ENCODE results near the gene PPFIBP1. TPM values are rescaled to one million over a fixed set of nuclear protein-coding genes. Genes with fewer than 3 reads are reported as not detected.

Gene PPFIBP1
- total RNA-seq, 2 experiments from 2014 or later: 7.3 to 9.7 TPM

GRCh38 chr12:27673101-27673718 lies 149.2 kb downstream of the PPFIBP1 start:
- no peaks in the 10 kb centered on the region for H3K36me3 Mint-ChIP-seq (ENCODE audit: low read depth)
- CTCF ChIA-PET: no interaction called here

DNA sequence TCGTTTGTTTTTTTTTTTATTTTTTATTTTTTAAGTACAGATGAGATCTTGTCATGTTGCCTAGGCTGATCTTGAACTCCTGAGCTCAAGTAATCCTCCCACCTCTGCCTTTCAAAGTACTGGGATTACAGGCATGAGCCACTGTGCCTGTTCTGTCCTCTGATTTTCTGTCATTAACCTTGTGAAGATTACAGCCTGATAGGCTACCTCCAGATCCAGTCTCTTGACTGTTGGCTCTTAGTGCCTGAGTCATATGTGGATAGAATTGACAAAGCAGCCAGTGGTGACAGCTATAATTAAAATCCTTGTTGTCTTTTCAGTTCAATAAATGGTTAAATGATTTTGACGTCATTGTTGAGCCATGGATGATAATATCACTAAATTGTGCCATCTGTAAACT lies 151.0 kb downstream of the PPFIBP1 start:
- Mint-ChIP-seq H3K9me3 (no peaks in the 10 kb centered on the region), H3K4me3 (no peak overlapping the region), H3K27ac (no peak overlapping the region), H3K27me3 (no peaks in the 10 kb centered on the region), H3K36me3 (ENCODE audit: low read depth) (no peaks in the 10 kb centered on the region), H3K4me1 (no peaks in the 10 kb centered on the region)
- DNase-seq: no peak
- POLR2A ChIA-PET: no interaction called here
- CTCF ChIA-PET: no interaction called here

More at GRCh38 chr12:27673101-27673718, 149.2 kb downstream of the PPFIBP1 start:
- no peaks in the 10 kb centered on the region for H3K9me3 Mint-ChIP-seq
- no peaks in the 10 kb centered on the region for H3K4me1 Mint-ChIP-seq
- POLR2A ChIA-PET: no interaction called here
- H3K27ac Mint-ChIP-seq: no peak overlapping the region
- no peak overlapping the region for H3K4me3 Mint-ChIP-seq
- H3K27me3 Mint-ChIP-seq: no peaks in the 10 kb centered on the region
- no peak for DNase-seq

DNA sequence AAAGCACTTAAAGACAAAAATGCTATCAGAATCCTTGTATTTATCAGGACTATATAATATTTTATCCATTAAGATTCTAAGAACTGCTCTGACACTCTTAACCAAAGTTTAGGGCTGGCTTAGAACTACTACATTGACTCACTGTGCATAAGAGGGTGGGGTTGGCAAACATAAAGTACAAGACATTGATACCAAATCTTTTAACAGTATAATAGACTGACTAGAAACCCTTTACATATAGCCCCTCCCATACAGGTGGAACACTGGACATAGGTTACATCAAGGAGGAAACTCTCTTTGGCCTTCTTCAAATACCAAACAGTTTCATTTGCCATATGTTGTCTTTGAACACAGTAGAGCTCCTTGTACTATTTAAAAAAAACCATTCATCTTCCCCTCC lies 156.6 kb downstream of the PPFIBP1 start:
- ChIA-PET POLR2A (no interaction called here), CTCF (no interaction called here)
- no peak for DNase-seq
- Mint-ChIP-seq H3K27ac (no peak overlapping the region), H3K4me1 (no peaks in the 10 kb centered on the region), H3K36me3 (ENCODE audit: low read depth) (no peaks in the 10 kb centered on the region), H3K27me3 (no peaks in the 10 kb centered on the region), H3K4me3 (no peak overlapping the region), H3K9me3 (no peaks in the 10 kb centered on the region)

- Mint-ChIP-seq H3K36me3 (ENCODE audit: low read depth) (no peaks in the 10 kb centered on the region), H3K9me3 (no peaks in the 10 kb centered on the region), H3K4me3 (no peak overlapping the region), H3K27me3 (no peaks in the 10 kb centered on the region), H3K4me1 (no peaks in the 10 kb centered on the region), H3K27ac (no peak overlapping the region)
- POLR2A ChIA-PET: no interaction called here
- DNase-seq: no peak
- CTCF ChIA-PET: no interaction called here
These were observed 158.5 kb downstream of the PPFIBP1 start for GRCh38 chr12:27682534-27682933.

GRCh38 chr12:27685274-27685673 lies 161.3 kb downstream of the PPFIBP1 start:
- Mint-ChIP-seq H3K4me1 (no peaks in the 10 kb centered on the region), H3K4me3 (no peak overlapping the region), H3K36me3 (ENCODE audit: low read depth) (no peaks in the 10 kb centered on the region), H3K27ac (no peak overlapping the region), H3K9me3 (no peaks in the 10 kb centered on the region), H3K27me3 (no peaks in the 10 kb centered on the region)
- no peak for DNase-seq
- POLR2A ChIA-PET: no interaction called here
- CTCF ChIA-PET: no interaction called here

DNA sequence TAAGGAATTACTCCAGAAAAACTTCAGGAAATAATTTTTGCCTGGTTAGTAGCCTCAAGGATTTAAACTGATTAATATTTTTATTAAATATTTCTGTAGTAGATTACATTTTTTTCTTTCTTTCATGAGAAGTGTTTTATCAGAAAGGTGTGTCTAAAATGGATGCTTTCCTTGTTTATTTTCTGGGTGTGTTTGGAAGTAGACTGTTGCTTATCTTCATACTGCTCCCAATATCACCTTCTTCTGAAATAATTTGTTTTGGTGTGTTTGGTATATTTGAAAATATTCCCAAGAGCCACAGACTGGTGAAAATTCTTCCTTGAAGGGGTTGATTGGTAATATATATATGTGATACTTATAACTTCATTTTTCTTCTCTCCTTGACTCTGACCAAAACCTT lies 162.1 kb downstream of the PPFIBP1 start:
- Mint-ChIP-seq H3K27ac (no peak overlapping the region), H3K9me3 (no peaks in the 10 kb centered on the region), H3K4me1 (no peaks in the 10 kb centered on the region), H3K36me3 (ENCODE audit: low read depth) (no peaks in the 10 kb centered on the region), H3K4me3 (no peak overlapping the region), H3K27me3 (no peaks in the 10 kb centered on the region)
- ChIA-PET CTCF (no interaction called here), POLR2A (no interaction called here)
- DNase-seq: no peak

- Mint-ChIP-seq H3K36me3 (ENCODE audit: low read depth) (no peaks in the 10 kb centered on the region), H3K27me3 (no peaks in the 10 kb centered on the region), H3K9me3 (no peaks in the 10 kb centered on the region), H3K27ac (no peak overlapping the region), H3K4me3 (no peak overlapping the region), H3K4me1 (no peaks in the 10 kb centered on the region)
- ChIA-PET CTCF (interaction anchor here (0.8 to 1.1 kb wide), 2 partner anchors 13 to 67 kb away, joined by 4 read pairs; no protein-coding TSS in a partner anchor), POLR2A (no interaction called here)
- no peak for DNase-seq
These were observed 164.7 kb downstream of the PPFIBP1 start for GRCh38 chr12:27688671-27689070.

GRCh38 chr12:27689558-27690180 lies 165.7 kb downstream of the PPFIBP1 start:
- no peaks in the 10 kb centered on the region for H3K36me3 Mint-ChIP-seq (ENCODE audit: low read depth)
- ChIA-PET POLR2A (no interaction called here), CTCF (interaction anchor here (0.8 to 1.1 kb wide), 2 partner anchors 12 to 66 kb away, joined by 4 read pairs; no protein-coding TSS in a partner anchor)
- H3K4me1 Mint-ChIP-seq: no peaks in the 10 kb centered on the region
- no peaks in the 10 kb centered on the region for H3K27me3 Mint-ChIP-seq
- no peak for DNase-seq
- no peak overlapping the region for H3K27ac Mint-ChIP-seq
- no peak overlapping the region for H3K4me3 Mint-ChIP-seq
- H3K9me3 Mint-ChIP-seq: no peaks in the 10 kb centered on the region

DNA sequence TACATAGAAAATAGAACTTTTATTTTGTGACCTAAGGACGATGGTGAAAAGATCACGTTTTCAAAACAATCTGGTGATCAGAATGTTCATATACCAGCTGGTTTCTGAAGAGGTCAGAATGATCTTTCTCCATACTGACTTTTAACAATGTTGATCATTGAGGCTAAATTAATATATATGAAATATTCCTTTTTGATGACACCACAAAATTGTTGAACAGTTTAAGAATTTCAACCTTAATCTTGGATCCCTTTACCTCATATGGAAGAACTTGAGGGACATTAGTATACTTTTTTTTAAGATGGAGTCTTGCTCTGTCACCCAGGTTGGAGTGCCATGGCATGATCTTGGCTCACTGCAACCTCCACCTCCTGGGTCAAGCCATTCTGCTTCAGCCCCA lies 169.4 kb downstream of the PPFIBP1 start:
- no peaks in the 10 kb centered on the region for H3K36me3 Mint-ChIP-seq (ENCODE audit: low read depth)
- H3K27ac Mint-ChIP-seq: no peak overlapping the region
- no peaks in the 10 kb centered on the region for H3K4me1 Mint-ChIP-seq
- no peaks in the 10 kb centered on the region for H3K27me3 Mint-ChIP-seq
- no peak overlapping the region for H3K4me3 Mint-ChIP-seq
- ChIA-PET CTCF (no interaction called here), POLR2A (no interaction called here)
- H3K9me3 Mint-ChIP-seq: no peaks in the 10 kb centered on the region
- DNase-seq: no peak

DNA sequence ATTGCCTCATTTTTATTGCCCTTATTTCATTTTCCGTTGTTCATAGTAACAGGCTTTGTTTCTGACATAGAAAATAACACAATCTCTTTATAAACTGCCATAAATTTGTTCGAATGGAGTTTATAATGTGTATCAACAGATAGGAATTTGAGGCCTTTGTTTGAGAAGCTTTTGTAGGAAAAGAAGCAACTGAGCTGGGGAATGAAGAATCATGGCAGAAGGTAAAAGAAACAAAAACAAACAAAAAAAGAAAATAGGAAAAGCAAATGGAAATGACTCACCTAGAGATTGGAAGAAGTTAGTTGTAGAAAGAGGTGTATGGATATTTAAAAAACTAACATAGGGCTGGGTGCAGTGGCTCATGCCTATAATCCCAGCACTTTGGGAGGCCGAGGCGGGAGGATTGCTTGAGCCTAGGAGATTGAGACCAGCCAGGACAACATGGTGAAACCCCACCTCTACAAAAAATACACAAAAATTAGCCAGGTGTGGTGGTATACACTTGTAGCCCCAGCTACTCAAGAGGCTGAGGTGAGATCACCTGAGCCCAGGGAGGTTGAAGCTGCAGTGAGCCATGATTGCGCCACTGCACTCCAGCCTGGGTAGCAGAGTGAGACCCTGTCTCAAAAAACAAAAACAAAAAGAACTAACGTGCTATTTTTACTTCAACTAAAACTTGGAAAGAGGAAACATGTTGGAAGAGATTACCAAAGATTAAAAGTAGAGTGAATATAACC lies 171.7 kb downstream of the PPFIBP1 start:
- Mint-ChIP-seq H3K4me3 (no peak overlapping the region), H3K27ac (no peak overlapping the region), H3K4me1 (no peaks in the 10 kb centered on the region), H3K9me3 (no peaks in the 10 kb centered on the region), H3K36me3 (ENCODE audit: low read depth) (no peaks in the 10 kb centered on the region), H3K27me3 (peaks cover 2% of the 10 kb centered on the region)
- DNase-seq: no peak
- POLR2A ChIA-PET: no interaction called here
- CTCF ChIA-PET: interaction anchor here (0.6 to 1.0 kb wide), 2 partner anchors 9 to 836 kb away, joined by 3 to 4 read pairs; no protein-coding TSS in a partner anchor

DNA sequence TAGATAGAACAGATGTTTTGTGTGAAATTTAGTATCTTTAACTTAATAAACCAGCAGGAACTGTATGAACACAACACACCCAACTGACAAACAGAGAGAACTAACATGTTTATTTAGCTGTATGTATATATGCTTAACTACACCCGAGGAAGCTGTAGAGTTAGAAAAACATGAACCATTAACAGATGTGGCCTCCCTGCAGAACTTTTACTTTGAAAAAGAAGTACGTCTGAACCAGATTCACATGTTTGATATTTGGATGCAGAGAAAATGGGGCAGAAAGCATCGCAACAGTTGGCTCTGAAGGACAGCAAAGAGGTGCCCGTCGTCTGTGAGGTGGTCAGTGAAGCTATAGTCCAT lies 172.3 kb downstream of the PPFIBP1 start, which contains the start of gene REP15:
Gene REP15, plus strand, starts transcription at position 155 of the 360 bp plus-strand sequence. Its CDS starts 116 bp downstream, at position 271.
- H3K36me3 Mint-ChIP-seq (ENCODE audit: low read depth): no peaks in the 10 kb centered on the region
- no peak for DNase-seq
- no peaks in the 10 kb centered on the region for H3K4me1 Mint-ChIP-seq
- POLR2A ChIA-PET: no interaction called here
- H3K27me3 Mint-ChIP-seq: peaks cover 5% of the 10 kb centered on the region
- H3K27ac Mint-ChIP-seq: no peak within 1 kb of the TSS
- H3K9me3 Mint-ChIP-seq: no peaks in the 10 kb centered on the region
- CTCF ChIA-PET: interaction anchor here (0.6 to 1.0 kb wide), 2 partner anchors 8 to 837 kb away, joined by 3 to 4 read pairs; no protein-coding TSS in a partner anchor
- no peak within 1 kb of the TSS for H3K4me3 Mint-ChIP-seq

DNA sequence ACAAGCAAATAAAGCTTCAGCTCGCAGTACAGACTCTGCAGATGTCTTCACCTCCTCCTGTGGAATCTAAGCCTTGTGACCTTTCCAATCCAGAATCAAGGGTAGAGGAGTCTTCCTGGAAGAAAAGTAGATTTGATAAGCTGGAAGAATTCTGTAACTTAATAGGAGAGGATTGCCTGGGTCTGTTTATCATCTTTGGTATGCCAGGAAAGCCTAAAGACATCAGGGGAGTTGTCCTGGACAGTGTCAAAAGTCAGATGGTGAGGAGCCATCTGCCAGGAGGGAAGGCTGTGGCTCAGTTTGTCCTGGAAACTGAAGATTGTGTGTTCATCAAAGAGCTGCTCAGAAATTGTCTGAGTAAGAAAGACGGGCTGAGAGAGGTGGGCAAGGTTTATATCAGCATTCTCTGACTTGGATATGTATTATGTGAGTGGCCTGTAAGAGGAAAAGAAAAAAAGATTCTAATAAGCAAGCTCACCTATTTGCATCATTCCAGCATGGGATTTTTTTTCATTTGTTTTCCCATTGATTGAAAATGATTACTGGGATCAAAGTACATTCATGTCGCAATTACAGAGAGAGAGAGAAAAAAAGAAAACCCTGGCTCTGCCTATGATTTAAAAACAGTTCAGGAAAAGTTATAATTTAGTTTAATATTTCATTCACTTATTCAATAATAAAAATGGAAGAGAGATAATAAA lies 173.0 kb downstream of the PPFIBP1 start:
- POLR2A ChIA-PET: no interaction called here
- H3K4me3 Mint-ChIP-seq: no peak overlapping the region
- peaks cover 8% of the 10 kb centered on the region for H3K27me3 Mint-ChIP-seq
- H3K27ac Mint-ChIP-seq: no peak overlapping the region
- H3K4me1 Mint-ChIP-seq: no peaks in the 10 kb centered on the region
- no peaks in the 10 kb centered on the region for H3K36me3 Mint-ChIP-seq (ENCODE audit: low read depth)
- DNase-seq: no peak
- CTCF ChIA-PET: interaction anchor here (0.6 kb wide), 1 partner anchor 838 kb away, joined by 4 read pairs; no protein-coding TSS in a partner anchor
- no peaks in the 10 kb centered on the region for H3K9me3 Mint-ChIP-seq
